Islet of Langerhans (tissue), 1 donor: ENCODE results near the gene NUMA1.

Experiments used
- FAIRE-seq: peaks from one replicate; lab custom pipeline; 2011; peaks lifted over from hg19 to GRCh38; lab: Jason Lieb, UNC

Gene NUMA1

GRCh38 chr11:72067676-72068075 is 12.7 kb downstream of the NUMA1 start:
- FAIRE-seq, result no peak

DNA sequence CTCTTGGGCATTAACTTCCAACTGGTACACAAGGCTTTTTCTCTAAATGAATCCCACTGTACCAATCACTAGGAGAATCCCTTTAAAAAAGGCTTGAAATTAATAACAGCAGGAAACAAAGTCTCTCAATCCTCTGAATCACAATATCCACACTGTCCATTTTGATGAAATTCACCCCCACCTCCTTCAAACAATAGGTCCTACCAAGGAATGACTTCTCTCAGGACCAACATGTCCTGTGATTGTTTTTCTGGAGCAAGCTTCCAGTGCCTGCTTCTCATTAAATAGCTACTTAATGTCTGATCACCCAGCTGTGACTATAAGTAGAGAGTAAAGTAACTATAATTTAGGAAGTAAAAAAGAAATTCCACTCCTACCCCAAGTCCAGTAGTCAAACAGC is 13.1 kb downstream of the NUMA1 start:
- FAIRE-seq, result no peak

DNA sequence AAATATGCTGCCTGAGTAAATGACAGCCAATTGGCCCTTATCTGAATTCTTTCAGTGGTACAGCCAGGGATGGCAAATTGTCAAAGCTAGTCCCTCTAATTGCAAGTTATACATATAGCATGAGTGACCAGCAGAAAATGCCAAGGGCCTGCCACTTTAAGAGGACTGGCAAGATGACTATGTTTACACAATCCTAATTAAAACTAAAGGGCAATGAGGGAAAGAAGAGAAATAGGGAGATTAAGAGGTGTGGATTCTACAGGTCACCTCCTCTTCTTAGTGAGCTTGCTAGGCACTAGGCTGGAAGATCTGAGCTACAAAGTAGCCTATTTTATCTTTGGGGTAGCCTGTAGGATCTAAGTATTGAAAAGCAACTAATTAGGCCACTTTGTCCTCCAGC is 13.5 kb downstream of the NUMA1 start:
- no peak for FAIRE-seq

DNA sequence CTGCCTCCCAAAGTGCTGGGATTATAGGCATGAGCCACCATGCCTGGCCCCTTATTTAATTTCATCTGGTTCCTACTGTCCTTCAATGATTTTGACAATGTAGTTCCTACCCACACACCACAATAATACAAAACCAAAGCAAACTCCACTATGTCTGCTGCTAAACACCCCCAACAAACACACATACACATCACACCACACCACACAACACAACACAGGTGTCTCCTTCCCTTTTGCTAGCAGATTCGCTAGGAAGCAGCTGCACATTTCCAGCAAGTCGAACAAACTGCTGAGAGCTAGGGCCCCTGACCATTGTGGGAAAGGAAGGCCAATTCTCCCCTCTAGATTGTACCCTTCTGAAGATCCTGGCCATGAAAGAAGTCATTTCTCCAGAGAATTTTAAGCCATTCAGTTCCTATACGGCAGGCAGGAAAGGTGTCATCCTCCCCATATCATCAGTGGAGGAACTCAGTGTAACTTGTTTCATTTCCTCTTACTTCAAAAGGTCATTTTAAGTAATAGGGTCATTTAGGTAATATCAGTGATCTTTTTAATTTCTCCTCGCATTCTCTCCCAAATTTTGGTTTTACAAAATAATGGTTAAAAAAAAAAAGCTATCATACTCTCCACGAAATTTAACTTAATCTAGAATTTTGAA is 18.5 kb downstream of the NUMA1 start:
- FAIRE-seq, result no peak

- no peak for FAIRE-seq
These were observed 21.8 kb downstream of the NUMA1 start for GRCh38 chr11:72058416-72059034.

DNA sequence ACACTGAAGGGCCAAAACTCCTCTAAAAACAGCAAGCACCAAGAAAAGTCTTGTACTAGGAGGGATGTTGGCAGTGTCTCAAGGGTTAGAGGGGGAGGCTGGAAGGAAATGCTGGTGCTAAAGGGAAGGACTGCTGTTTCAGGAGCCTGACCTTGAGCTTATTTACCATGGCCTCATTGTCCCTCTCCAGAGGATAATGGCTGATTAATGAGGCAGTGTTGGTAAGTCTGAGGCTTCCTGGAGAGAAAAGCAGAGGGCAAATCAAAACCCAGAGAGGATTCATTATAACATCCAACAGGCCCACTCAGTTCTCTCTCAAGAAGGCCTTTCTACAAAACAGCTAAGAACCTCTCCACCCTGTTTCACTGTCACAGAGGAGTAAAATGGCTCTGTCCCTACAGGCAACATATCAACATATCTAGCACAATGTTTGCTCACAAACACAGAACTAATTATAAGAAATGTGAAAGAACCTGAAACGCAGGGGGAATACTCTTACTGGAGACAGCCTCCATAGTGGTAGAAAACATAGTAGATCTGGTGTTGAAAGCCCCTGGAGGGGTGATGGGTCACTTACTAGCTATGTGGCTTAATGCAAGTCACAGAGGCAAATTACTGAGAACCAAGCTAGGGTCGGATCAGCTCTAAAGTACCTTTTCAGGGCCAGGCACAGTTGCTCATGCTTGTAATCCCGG is 31.4 kb downstream of the NUMA1 start:
- no peak for FAIRE-seq

GRCh38 chr11:72045849-72046248 is 34.5 kb downstream of the NUMA1 start:
- FAIRE-seq, result no peak

GRCh38 chr11:72042064-72042745 is 38.1 kb downstream of the NUMA1 start:
- no peak for FAIRE-seq

GRCh38 chr11:72041364-72042063 is 38.8 kb downstream of the NUMA1 start:
- no peak for FAIRE-seq

DNA sequence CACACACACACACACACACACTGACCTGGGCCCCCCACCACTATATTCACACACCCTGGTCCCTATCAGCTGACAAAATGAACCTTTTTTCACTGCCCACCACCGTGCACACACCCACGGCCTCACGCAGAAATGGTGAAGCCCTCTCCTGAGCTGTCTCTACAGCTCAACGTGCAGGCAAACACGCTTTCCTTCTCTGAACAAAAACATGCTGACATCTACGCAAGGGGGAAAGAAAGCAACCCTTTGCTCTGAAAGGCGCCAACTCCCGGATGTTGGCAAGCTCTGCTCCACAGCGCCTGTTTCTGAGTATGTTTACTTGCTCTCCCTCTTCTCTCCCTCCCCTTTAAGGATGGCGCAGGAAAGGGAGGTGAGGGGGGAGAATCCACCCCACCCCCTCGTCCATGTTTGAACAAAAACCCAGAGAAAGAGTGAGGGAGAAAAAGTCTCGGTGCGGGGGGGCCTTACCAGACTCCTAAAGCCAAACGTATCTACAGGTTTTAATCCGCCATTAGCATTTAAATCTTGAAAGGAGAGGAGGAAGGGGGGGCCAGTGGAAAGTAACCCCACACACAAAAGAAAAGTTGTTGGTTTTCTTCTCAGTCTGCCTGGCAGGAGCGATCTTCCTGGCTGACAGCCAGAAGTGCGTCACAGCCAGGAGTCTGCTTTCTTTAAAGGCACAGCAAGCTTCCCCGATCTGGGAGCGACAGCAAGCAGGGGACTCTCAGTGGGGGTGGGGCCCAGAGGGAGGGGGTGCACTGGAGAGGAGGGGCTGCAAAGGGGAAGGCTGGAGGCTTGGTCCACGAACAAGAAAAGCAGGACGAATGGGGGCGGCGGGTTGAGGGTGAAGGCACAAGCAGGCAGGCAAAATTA is 39.6 kb downstream of the NUMA1 start:
- peak; percentile 27 for FAIRE-seq

DNA sequence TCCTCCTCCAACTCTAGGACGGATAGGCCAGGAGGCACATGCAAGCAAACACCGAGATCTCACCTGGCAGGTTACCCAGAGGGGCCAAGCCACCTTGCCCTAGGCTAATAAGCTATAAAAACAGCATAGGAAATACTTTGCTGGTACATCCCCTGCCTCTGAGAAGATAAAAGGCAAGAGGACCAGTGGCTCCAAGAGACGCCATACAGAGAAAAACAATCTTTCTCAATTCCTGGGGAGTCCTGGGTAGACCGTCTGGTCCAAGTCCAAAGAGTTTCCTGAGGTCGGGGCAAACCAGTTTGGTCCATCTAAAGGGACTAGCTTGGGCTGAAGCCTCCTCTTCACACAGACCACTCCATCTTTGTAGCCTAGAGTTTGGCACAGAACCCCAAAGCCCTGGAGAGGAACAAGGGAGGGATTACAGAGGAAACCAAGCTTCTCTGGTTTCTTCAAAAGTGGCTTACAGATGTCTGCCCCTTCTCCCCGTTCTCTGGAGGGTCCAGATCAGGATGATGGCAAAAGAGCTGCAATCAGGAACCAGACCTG is 40.4 kb downstream of the NUMA1 start:
- no peak for FAIRE-seq

- no peak for FAIRE-seq
These were observed 41.1 kb downstream of the NUMA1 start for GRCh38 chr11:72039031-72039855.

DNA sequence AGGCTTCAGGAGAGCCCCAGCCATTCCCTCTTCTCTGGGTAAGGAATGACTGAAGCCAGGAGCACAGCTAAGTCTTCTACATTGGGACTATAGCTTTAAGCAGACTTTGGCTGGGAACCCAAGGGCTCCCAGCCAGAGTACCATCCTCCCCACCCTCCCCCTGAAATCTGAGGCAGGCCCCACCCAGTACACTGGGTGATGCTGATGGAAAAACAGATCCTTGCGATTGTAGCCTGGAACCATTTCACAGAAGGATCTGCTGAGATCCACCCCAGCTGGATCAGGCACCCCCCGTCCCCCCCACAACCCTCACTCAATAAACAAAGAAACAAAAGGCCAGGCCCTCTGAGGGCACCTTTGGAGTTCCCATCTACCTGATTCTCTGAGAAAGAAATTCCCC is 41.9 kb downstream of the NUMA1 start:
- FAIRE-seq, result no peak

GRCh38 chr11:72037554-72038311 is 42.6 kb downstream of the NUMA1 start:
- no peak for FAIRE-seq

DNA sequence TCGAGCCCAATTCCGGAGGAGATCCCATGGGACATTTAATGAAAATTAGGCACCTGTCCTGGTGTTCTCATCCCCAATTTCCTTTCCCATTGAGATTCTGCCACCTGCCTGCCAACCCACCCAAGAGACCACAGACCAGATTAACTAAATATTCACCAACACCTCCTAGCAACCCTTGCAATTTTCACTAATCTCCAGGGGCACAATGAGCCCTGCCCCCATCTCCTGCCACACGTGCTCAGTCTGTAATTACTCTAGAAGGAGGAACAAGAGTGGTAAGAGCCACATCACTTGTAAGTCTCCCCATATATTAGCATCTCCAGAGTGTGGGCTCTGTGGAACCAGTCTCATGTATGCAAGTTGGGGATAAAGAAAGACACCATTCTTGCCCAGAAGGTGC is 43.7 kb downstream of the NUMA1 start:
- FAIRE-seq, result no peak

DNA sequence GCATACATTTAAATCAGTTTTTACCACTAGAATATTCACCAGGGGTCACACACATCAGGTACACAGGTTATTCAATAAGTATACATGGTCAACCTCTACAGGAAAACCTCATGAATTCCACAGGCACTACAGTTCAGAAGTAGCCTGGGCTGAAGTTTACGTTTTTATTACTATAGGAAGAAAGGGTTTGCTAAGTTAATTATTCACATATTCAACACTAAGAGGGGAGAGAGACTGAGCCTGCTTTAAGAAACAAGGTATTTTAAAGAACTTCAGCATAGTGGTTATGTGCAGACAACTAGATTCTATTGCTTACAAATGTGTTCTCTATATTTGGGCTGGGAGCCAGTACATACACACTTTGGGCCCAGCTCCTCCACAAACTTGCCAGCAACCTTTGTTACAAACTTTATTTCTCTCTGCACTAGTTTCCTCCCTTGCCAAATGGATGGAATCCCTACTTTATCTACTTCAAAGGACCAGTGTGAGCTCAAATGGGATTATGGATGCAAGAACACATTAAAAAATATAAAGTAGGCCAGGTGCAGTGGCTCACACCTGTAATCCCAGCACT is 49.8 kb downstream of the NUMA1 start:
- no peak for FAIRE-seq

- no peak for FAIRE-seq
These were observed 54.3 kb downstream of the NUMA1 start for GRCh38 chr11:72026090-72026489.

- no peak for FAIRE-seq
These were observed 56.1 kb downstream of the NUMA1 start for GRCh38 chr11:72024069-72024754.

- FAIRE-seq, result no peak
These were observed 57.0 kb downstream of the NUMA1 start for GRCh38 chr11:72023335-72023734.
